GM23248 (cell line): Measurements from ENCODE around the gene C1QTNF9. TPM values are rescaled to one million over a fixed set of nuclear protein-coding genes. Genes with fewer than 3 reads are reported as not detected.
"Not testable (repeated sequence)": the region's sequence is repeated elsewhere in the genome, so short reads cannot be mapped to it uniquely, and the experiment has no call there.

Source experiments
- DNase-seq: peaks from one replicate; pipeline ENCODE4 v3.0.0-alpha.2; 2015
- H2AFZ ChIP-seq: fragments of 200-600 bp; sonication (generic); 2 replicates; pipeline ENCODE4 v1.6.1; 2016; ENCODE audit warnings: antibody characterized with exemption
- H3F3A ChIP-seq: fragments of 200-600 bp; sonication (generic); 2 replicates; pipeline ENCODE4 v1.6.1; 2016; ENCODE audit warnings: mild to moderate bottlenecking, antibody characterized with exemption, mixed run types; ENCODE audit not compliant: insufficient read depth
- H3K27ac ChIP-seq: fragments of 200-600 bp; sonication (generic); 2 replicates; pipeline ENCODE4 v1.5.1; 2016; ENCODE audit warnings: mild to moderate bottlenecking
- H3K27me3 ChIP-seq: fragments of 200-600 bp; sonication (generic); replicated peaks from 2 replicates; pipeline ENCODE4 v1.6.1; 2016; ENCODE audit warnings: mild to moderate bottlenecking; ENCODE audit not compliant: insufficient read depth
- H3K36me3 ChIP-seq: fragments of 200-600 bp; sonication (generic); 2 replicates; pipeline ENCODE4 v1.6.1; 2016; ENCODE audit warnings: low read depth, mild to moderate bottlenecking
- H3K4me1 ChIP-seq: fragments of 200-600 bp; sonication (generic); 2 replicates; pipeline ENCODE4 v1.6.1; 2016; ENCODE audit warnings: mild to moderate bottlenecking; ENCODE audit not compliant: insufficient read depth
- H3K4me2 ChIP-seq: fragments of 200-600 bp; sonication (generic); one replicate; pipeline ENCODE4 v1.6.1; 2016; ENCODE audit warnings: mild to moderate bottlenecking; ENCODE audit not compliant: unreplicated experiment
- H3K4me3 ChIP-seq: fragments of 200-600 bp; sonication (generic); 2 replicates; pipeline ENCODE4 v1.5.1; 2016; ENCODE audit warnings: mild to moderate bottlenecking
- H3K79me2 ChIP-seq: fragments of 200-600 bp; sonication (generic); 2 replicates; pipeline ENCODE4 v1.6.1; 2016; ENCODE audit warnings: mild to moderate bottlenecking; ENCODE audit not compliant: insufficient read depth
- H3K9ac ChIP-seq: fragments of 200-600 bp; sonication (generic); 2 replicates; pipeline ENCODE4 v1.6.1; 2016; ENCODE audit warnings: mild to moderate bottlenecking
- H3K9me2 ChIP-seq: fragments of 200-600 bp; sonication (generic); 2 replicates; pipeline ENCODE4 v1.6.1; 2016; ENCODE audit warnings: mixed run types, mild to moderate bottlenecking, moderate library complexity; ENCODE audit not compliant: insufficient read depth
- H3K9me3 ChIP-seq: fragments of 200-600 bp; sonication (generic); one replicate; pipeline ENCODE4 v1.6.1; 2017; ENCODE audit warnings: low read depth
- H4K20me1 ChIP-seq: fragments of 200-600 bp; sonication (generic); 2 replicates; pipeline ENCODE4 v1.6.0; 2016; ENCODE audit not compliant: insufficient read depth
- EZH2 ChIP-seq: fragments of 200-600 bp; sonication (generic); IDR thresholded peaks from 2 replicates; pipeline ENCODE4 v1.6.1; 2018; ENCODE audit warnings: antibody characterized with exemption, mild to moderate bottlenecking; ENCODE audit not compliant: insufficient read depth, poor library complexity, severe bottlenecking
- EZH2phosphoT487 ChIP-seq: fragments of 200-600 bp; sonication (generic); IDR thresholded peaks from 2 replicates; pipeline ENCODE4 v1.6.1; 2018; ENCODE audit warnings: antibody characterized with exemption, moderate library complexity, mild to moderate bottlenecking, low read depth; ENCODE audit not compliant: insufficient read depth
- WGBS, 2 experiments: methylation state at CpG; one replicate each; pipeline ENCODE4 v1.1.6; 2015 to 2017; ENCODE audit warnings: low lambda C conversion rate in 2 of 2, low coverage in 1 of 2; ENCODE audit errors: missing lambda C conversion rate in 2 of 2; 5-methylcytosine and 5-hydroxymethylcytosine counted together
- in situ Hi-C: fragments of 300-500 bp; cut with MboI; formaldehyde crosslinking; loops from 2 replicates; pipeline ENCODE4 v1.15.0; 2020
- polyA plus RNA-seq: library from polyadenylated mRNA; unstranded; fragments of >200 nt; fragmentation: Nextera tagmentation; extraction: Ambion mirVana; gene quantifications from 2 replicates; pipeline ENCODE4 v1.2.1, GENCODE V29; 2016
- total RNA-seq: library from RNA; depleted of rRNA; stranded (reverse); fragments of >200 nt; shearing (Covaris generic); gene quantifications from 2 replicates; pipeline ENCODE4 v1.2.3, GENCODE V29; 2014

C1QTNF9 gene
- total and polyA plus RNA-seq, 2 experiments from 2014 or later: 0.10 TPM; not detected in 1

DNA sequence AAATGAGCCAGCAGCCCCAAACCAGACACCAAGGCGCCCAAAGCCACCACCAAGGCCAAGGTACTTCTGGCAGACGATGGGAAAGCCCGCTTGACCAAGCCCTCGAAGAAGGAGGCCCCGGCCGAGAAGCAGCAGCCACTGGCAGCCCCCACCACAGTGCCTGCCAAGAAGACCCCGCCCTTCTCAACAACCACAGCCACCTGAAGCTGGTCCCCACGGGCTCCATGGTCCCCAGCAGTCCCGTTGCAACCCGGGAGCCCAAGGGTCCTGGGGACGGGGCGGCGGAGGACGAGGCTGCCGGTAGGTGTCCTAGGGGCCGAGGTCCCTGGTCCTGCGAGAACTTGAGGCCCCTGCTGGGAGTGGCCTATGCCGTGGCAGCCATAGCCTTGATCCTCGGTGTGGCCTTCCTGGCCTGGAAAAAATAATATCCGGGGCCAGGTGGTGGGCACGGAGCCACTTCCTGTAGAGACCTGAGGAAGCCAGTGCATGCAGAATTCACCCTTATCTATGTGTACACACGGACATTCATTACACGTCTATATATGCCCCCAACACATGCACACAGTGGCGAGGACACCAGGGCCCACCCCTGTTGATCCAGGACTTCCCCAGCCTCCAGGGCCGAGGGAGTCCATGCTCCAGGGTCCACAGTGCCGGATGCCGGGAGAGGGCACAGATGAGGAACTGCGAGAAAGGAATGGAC, 13.8 kb downstream of the C1QTNF9 start:
- Histone ChIP-seq H4K20me1 (no peaks in the 10 kb centered on the region), H3K27me3 (peaks cover 6% of the 10 kb centered on the region; the same call in 1 of the 2 replicates), H3K4me1 (no peaks in the 10 kb centered on the region), H3K36me3 (no peaks in the 10 kb centered on the region), H3K9me3 (no peaks in the 10 kb centered on the region), H3K4me3 (no peak overlapping the region), H3K27ac (no peak overlapping the region), H3K4me2 (no peak overlapping the region), H3F3A (no peaks in the 10 kb centered on the region), H2AFZ (no peak overlapping the region), H3K9me2 (no peaks in the 10 kb centered on the region), H3K79me2 (no peaks in the 10 kb centered on the region), H3K9ac (no peak overlapping the region)
- no peak for TF ChIP-seq EZH2phosphoT487
- TF ChIP-seq EZH2: no peak
- in situ Hi-C loops: no loop called here
- DNase-seq: no peak
- 67 to 69% methylated on average over 24 to 28 of the region's 28 CpGs for WGBS, 2 experiments

DNA sequence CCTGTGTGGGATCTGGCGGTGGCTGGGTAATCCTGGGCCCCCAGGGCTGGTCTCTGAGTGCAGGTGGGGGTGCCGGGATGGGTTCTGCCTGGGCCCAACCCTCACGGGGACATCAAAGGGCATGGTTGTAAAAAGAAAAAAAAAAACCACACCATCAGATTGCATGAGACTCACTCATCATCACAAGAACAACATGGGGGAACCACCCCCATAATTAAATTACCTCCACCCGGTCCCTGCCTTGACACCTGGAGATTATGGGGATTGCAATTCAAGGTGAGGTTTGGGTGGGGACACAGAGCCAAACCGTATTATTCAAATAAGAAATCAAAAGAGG, 14.3 kb downstream of the C1QTNF9 start:
- H3K27ac ChIP-seq: no peak overlapping the region
- peaks cover 6% of the 10 kb centered on the region; the same call in 1 of the 2 replicates for H3K27me3 ChIP-seq
- no peak overlapping the region for H3K4me3 ChIP-seq
- TF ChIP-seq EZH2: no peak
- H3K9ac ChIP-seq: no peak overlapping the region
- no peaks in the 10 kb centered on the region for H3K9me3 ChIP-seq
- WGBS, 2 experiments: 54 to 55% methylated on average over 5 of the region's 5 CpGs
- in situ Hi-C loops: no loop called here
- H4K20me1 ChIP-seq: no peaks in the 10 kb centered on the region
- H3K36me3 ChIP-seq: no peaks in the 10 kb centered on the region
- no peaks in the 10 kb centered on the region for H3F3A ChIP-seq
- no peak overlapping the region for H3K4me2 ChIP-seq
- H2AFZ ChIP-seq: no peak overlapping the region
- H3K4me1 ChIP-seq: no peaks in the 10 kb centered on the region
- no peaks in the 10 kb centered on the region for H3K9me2 ChIP-seq
- DNase-seq: no peak
- no peaks in the 10 kb centered on the region for H3K79me2 ChIP-seq

DNA sequence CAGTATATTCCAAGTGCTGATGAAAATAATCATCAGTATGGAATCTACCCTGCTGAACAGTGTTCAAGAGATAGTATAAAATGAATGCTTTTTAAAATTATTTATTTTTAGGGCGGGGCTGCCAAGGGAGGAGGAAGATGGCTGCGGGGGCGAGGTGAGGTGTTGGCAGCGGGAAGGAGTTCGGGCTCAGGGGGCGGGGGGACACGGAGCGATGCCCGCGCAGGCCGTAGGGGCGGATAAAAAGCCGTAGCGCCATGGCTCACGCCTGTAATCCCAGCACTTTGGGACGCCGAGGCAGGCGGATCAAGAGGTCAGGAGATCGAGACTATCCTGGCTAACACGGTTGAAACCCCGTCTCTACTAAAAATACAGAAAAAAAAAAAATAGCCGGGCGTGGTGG, 18.2 kb downstream of the C1QTNF9 start:
- H3K27ac ChIP-seq, H3K4me3 ChIP-seq, H3K4me2 ChIP-seq, H3K9me2 ChIP-seq, H3K36me3 ChIP-seq, H3K79me2 ChIP-seq, H3F3A ChIP-seq, H4K20me1 ChIP-seq, H3K9ac ChIP-seq, DNase-seq, H2AFZ ChIP-seq, H3K4me1 ChIP-seq, H3K27me3 ChIP-seq, H3K9me3 ChIP-seq: not testable (repeated sequence)
- in situ Hi-C loops: loop anchor here (5.0 kb wide), 1 partner anchor 1415 kb away; no protein-coding TSS in a partner anchor
- WGBS, 2 experiments: 73 to 82% methylated on average over 21 to 23 of the region's 23 CpGs

DNA sequence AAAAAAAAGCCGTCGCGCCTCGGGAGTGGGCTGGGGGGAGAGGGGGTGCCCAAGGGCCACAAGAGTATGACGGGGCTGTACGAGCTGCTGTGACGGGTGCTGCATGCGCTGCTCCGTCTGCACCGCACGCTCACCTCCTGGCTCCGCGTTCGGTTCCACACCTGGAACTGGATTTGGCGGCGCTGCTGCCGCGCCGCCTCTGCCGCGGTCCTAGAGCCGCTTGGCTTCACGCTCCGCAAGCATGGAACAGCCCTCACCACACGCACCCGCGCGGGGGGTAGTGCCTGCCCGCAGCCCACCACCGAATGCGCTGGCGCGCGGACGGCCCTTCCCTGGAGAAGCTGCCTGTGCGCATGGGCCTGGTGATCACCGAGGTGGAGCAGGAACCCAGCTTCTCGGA, 18.8 kb downstream of the C1QTNF9 start:
- Histone ChIP-seq H2AFZ (no peak overlapping the region), H3K27me3 (peaks cover 6% of the 10 kb centered on the region; the same call in 1 of the 2 replicates), H3K9me2 (no peaks in the 10 kb centered on the region), H3K9me3 (no peaks in the 10 kb centered on the region), H3K79me2 (no peaks in the 10 kb centered on the region), H3F3A (no peaks in the 10 kb centered on the region), H3K9ac (no peak overlapping the region), H3K27ac (no peak overlapping the region), H3K4me1 (no peaks in the 10 kb centered on the region), H3K36me3 (no peaks in the 10 kb centered on the region), H3K4me2 (no peak overlapping the region), H3K4me3 (no peak overlapping the region), H4K20me1 (no peaks in the 10 kb centered on the region)
- no peak for DNase-seq
- in situ Hi-C loops: loop anchor here (5.0 kb wide), 1 partner anchor 1416 kb away; no protein-coding TSS in a partner anchor
- TF ChIP-seq EZH2: no peak
- no peak for TF ChIP-seq EZH2phosphoT487
- WGBS, 2 experiments: 46 to 63% methylated on average over 25 to 30 of the region's 38 CpGs

DNA sequence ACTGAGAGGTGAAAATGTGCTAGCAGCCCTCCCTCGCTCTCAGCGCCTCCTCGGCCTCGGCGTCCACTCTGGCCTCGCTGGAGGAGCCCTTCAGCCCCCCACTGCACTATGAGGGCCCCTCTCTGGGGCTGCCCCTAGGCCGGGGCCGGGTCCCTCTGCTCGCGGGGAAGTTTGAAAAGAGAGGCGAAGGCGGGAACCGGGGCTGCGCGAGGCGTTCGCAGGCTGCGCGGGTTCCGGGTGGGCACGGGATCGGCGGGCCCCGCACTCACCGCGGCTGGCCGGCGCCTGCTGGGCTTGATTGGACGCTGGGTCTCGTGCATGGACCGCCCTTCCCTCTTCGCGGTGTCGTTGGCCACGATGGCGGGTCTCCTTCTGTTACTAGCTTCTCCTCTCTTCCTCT, 29.3 kb downstream of the C1QTNF9 start:
- Histone ChIP-seq H2AFZ (no peak overlapping the region), H3K27ac (no peak overlapping the region), H3K79me2 (no peaks in the 10 kb centered on the region), H3K9me2 (no peaks in the 10 kb centered on the region), H3K4me1 (no peaks in the 10 kb centered on the region), H3K36me3 (no peaks in the 10 kb centered on the region), H3F3A (no peaks in the 10 kb centered on the region), H3K4me2 (no peak overlapping the region), H3K4me3 (no peak overlapping the region), H3K27me3 (peaks cover 4% of the 10 kb centered on the region; the same call in 1 of the 2 replicates), H3K9me3 (no peaks in the 10 kb centered on the region), H3K9ac (no peak overlapping the region), H4K20me1 (no peaks in the 10 kb centered on the region)
- in situ Hi-C loops: no loop called here
- DNase-seq: no peak
- TF ChIP-seq EZH2phosphoT487 (no peak), EZH2 (no peak)
- 94 to 97% methylated on average over 34 to 36 of the region's 36 CpGs for WGBS, 2 experiments
